Nephron (organoid): Measurements from ENCODE around the gene KATNAL1.

Experiments used
- H3K27ac Mint-ChIP-seq, 3 experiments: 2 replicates each; pipeline ENCODE4 v1.8.0; 2020; ENCODE audit warnings: mixed read lengths in 3 of 3, mild to moderate bottlenecking in 2 of 3, moderate library complexity in 1 of 3
- H3K27me3 Mint-ChIP-seq: 2 replicates; pipeline ENCODE4 v1.8.0; 2021; ENCODE audit warnings: low read depth, mild to moderate bottlenecking, moderate library complexity, mixed read lengths
- H3K36me3 Mint-ChIP-seq: 2 replicates; pipeline ENCODE4 v1.8.0; 2020; ENCODE audit warnings: low read depth, mixed read lengths
- H3K4me1 Mint-ChIP-seq: 2 replicates; pipeline ENCODE4 v1.8.0; 2020; ENCODE audit warnings: mixed read lengths
- H3K4me3 Mint-ChIP-seq, 3 experiments: 2 replicates each; pipeline ENCODE4 v1.8.0; 2020; ENCODE audit warnings: mild to moderate bottlenecking in 3 of 3, mixed read lengths in 3 of 3, moderate library complexity in 2 of 3
- H3K9me3 Mint-ChIP-seq: 2 replicates; pipeline ENCODE4 v1.8.0; 2020; ENCODE audit warnings: mixed read lengths
- CTCF ChIP-seq, 3 experiments: fragments of 200-600 bp; sonication (generic); IDR thresholded peaks; one replicate each; pipeline ENCODE4 v1.5.0; 2021; ENCODE audit warnings: antibody characterized with exemption in 3 of 3; ENCODE audit not compliant: unreplicated experiment in 3 of 3

Gene KATNAL1

GRCh38 chr13:30300596-30300995, 6.8 kb downstream of the KATNAL1 start:
- Mint-ChIP-seq H3K4me3 (no peak overlapping the region), H3K27ac (no peak overlapping the region), H3K36me3 (peaks cover 25% of the 10 kb centered on the region), H3K4me1 (peaks cover 34% of the 10 kb centered on the region), H3K9me3 (peaks cover 11% of the 10 kb centered on the region), H3K27me3 (no peaks in the 10 kb centered on the region)
- no peak for TF ChIP-seq CTCF (IDR thresholded peaks at IDR 0.05; ENCODE audit: unreplicated experiment in 3 of 3)

DNA sequence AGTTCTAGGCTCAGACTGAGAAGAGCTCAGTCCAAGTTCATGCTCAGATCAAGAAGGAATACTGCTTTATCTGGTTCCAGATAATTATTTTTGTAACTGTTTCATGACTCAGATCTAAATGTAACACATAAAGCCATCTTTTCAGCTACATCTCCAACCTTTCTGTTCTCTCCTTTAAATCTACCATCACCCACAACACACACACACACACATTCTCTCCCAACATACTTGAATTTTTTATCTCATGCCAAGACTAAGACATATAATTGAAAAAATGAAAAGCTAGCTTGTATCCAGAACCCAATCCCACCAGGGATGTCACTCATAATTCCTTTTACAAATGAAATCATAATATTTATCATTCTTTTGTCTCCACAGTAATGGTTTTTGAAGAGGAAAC, 7.6 kb downstream of the KATNAL1 start:
- H3K9me3 Mint-ChIP-seq = peaks cover 11% of the 10 kb centered on the region
- TF ChIP-seq CTCF (IDR thresholded peaks at IDR 0.05; ENCODE audit: unreplicated experiment in 3 of 3) = no peak
- H3K27ac Mint-ChIP-seq = no peak overlapping the region
- H3K27me3 Mint-ChIP-seq = no peaks in the 10 kb centered on the region
- H3K4me3 Mint-ChIP-seq = no peak overlapping the region
- H3K36me3 Mint-ChIP-seq = peaks cover 28% of the 10 kb centered on the region
- peaks cover 26% of the 10 kb centered on the region for H3K4me1 Mint-ChIP-seq

- H3K27ac Mint-ChIP-seq = no peak overlapping the region
- TF ChIP-seq CTCF (IDR thresholded peaks at IDR 0.05; ENCODE audit: unreplicated experiment in 3 of 3) = no peak
- H3K27me3 Mint-ChIP-seq = no peaks in the 10 kb centered on the region
- no peaks in the 10 kb centered on the region for H3K4me1 Mint-ChIP-seq
- H3K9me3 Mint-ChIP-seq = peaks cover 11% of the 10 kb centered on the region
- no peak overlapping the region for H3K4me3 Mint-ChIP-seq
- H3K36me3 Mint-ChIP-seq = peaks cover 26% of the 10 kb centered on the region
Measured at GRCh38 chr13:30295116-30295515, 12.2 kb downstream of the KATNAL1 start.

GRCh38 chr13:30294004-30294403, 13.3 kb downstream of the KATNAL1 start:
- peaks cover 21% of the 10 kb centered on the region for H3K36me3 Mint-ChIP-seq
- no peak overlapping the region for H3K27ac Mint-ChIP-seq
- H3K4me3 Mint-ChIP-seq = no peak overlapping the region
- no peaks in the 10 kb centered on the region for H3K27me3 Mint-ChIP-seq
- TF ChIP-seq CTCF (IDR thresholded peaks at IDR 0.05; ENCODE audit: unreplicated experiment in 3 of 3) = no peak
- H3K4me1 Mint-ChIP-seq = no peaks in the 10 kb centered on the region
- peaks cover 7% of the 10 kb centered on the region for H3K9me3 Mint-ChIP-seq

- H3K4me1 Mint-ChIP-seq = no peaks in the 10 kb centered on the region
- H3K36me3 Mint-ChIP-seq = peaks cover 9% of the 10 kb centered on the region
- no peaks in the 10 kb centered on the region for H3K27me3 Mint-ChIP-seq
- no peak overlapping the region for H3K4me3 Mint-ChIP-seq
- H3K27ac Mint-ChIP-seq = no peak overlapping the region
- no peaks in the 10 kb centered on the region for H3K9me3 Mint-ChIP-seq
- no peak for TF ChIP-seq CTCF (IDR thresholded peaks at IDR 0.05; ENCODE audit: unreplicated experiment in 3 of 3)
Measured at GRCh38 chr13:30292325-30292724, 15.0 kb downstream of the KATNAL1 start.

- TF ChIP-seq CTCF (IDR thresholded peaks at IDR 0.05; ENCODE audit: unreplicated experiment in 3 of 3) = no peak
- peaks cover 8% of the 10 kb centered on the region for H3K36me3 Mint-ChIP-seq
- H3K27me3 Mint-ChIP-seq = no peaks in the 10 kb centered on the region
- H3K27ac Mint-ChIP-seq = no peak overlapping the region
- no peak overlapping the region for H3K4me3 Mint-ChIP-seq
- no peaks in the 10 kb centered on the region for H3K9me3 Mint-ChIP-seq
- H3K4me1 Mint-ChIP-seq = no peaks in the 10 kb centered on the region
Measured at GRCh38 chr13:30290812-30291436, 16.4 kb downstream of the KATNAL1 start.
